Measurements from ENCODE around the gene WDR72. TPM values are rescaled to one million over a fixed set of nuclear protein-coding genes. Genes with fewer than 3 reads are reported as not detected.

The WDR72 gene
- total and polyA plus RNA-seq, 2 donors (not counting 1 experiment from before 2014, with no cell fraction given): not detected

- Histone ChIP-seq H3K36me3 (replicated peaks in 1 of 2; ENCODE audit: control extremely low read depth in 1 of 2, control insufficient read depth in 1 of 2, extremely low read depth in 1 of 2, insufficient read depth in 2 of 2, low read length in 1 of 2) (no peaks in the 10 kb centered on the region), H3K27ac (ENCODE audit: low read length in 2 of 2) (no peak overlapping the region), H3K4me3 (ENCODE audit: control extremely low read depth in 1 of 5, extremely low read depth in 1 of 5, insufficient read depth in 1 of 5, low read depth in 2 of 5, low read length in 4 of 5) (no peak overlapping the region), H4K20me1 (ENCODE audit: control insufficient read depth, insufficient read depth, low read length, poor library complexity, severe bottlenecking) (no peaks in the 10 kb centered on the region), H3K9me3 (ENCODE audit: control extremely low read depth in 1 of 3, control insufficient read depth in 2 of 3, insufficient read depth in 1 of 3, low read length in 2 of 3) (no peaks in the 10 kb centered on the region), H2AFZ (ENCODE audit: insufficient read depth, low read depth, low read length, poor library complexity, severe bottlenecking) (no peak overlapping the region), H3K79me2 (ENCODE audit: control insufficient read depth, insufficient read depth, low read length) (no peaks in the 10 kb centered on the region), H3K4me1 (ENCODE audit: control insufficient read depth in 2 of 2, insufficient read depth in 2 of 2, low read length in 2 of 2) (no peaks in the 10 kb centered on the region), H3K27me3 (replicated peaks in 1 of 4; ENCODE audit: control extremely low read depth in 1 of 4, control insufficient read depth in 3 of 4, insufficient read depth in 4 of 4, low read length in 3 of 4) (no peaks in the 10 kb centered on the region), H3K4me2 (replicated peaks; ENCODE audit: low read depth, low read length, poor library complexity, severe bottlenecking) (no peak overlapping the region), H3K9ac (ENCODE audit: low read length) (no peak overlapping the region)
- ChIA-PET POLR2A (no interaction called here), CTCF (no interaction called here)
- no peak overlapping the region for H3K4me3 Mint-ChIP-seq
- peaks cover 2% of the 10 kb centered on the region for H3K9me3 Mint-ChIP-seq (ENCODE audit: insufficient read depth)
- TF ChIP-seq EZH2 (IDR thresholded peaks at IDR 0.05; ENCODE audit: borderline replicate concordance, insufficient read depth, low read depth, low read length, poor library complexity, severe bottlenecking) (no peak), CTCF (IDR thresholded peaks at IDR 0.05) (no peak)
- no CpG with 5 or more reads among the region's 4 CpGs for WGBS (ENCODE audit: insufficient coverage)
- intact Hi-C loops (cut with micrococcal nuclease): no loop called here
- H3K27me3 Mint-ChIP-seq: peaks cover 3% of the 10 kb centered on the region
- no peaks in the 10 kb centered on the region for H3K4me1 Mint-ChIP-seq
- no peak for DNase-seq
- no peak for ATAC-seq (ENCODE audit: low read depth)
- H3K27ac Mint-ChIP-seq: no peak overlapping the region
These were observed 20.3 kb downstream of the WDR72 start for GRCh38 chr15:53739187-53739586.

DNA sequence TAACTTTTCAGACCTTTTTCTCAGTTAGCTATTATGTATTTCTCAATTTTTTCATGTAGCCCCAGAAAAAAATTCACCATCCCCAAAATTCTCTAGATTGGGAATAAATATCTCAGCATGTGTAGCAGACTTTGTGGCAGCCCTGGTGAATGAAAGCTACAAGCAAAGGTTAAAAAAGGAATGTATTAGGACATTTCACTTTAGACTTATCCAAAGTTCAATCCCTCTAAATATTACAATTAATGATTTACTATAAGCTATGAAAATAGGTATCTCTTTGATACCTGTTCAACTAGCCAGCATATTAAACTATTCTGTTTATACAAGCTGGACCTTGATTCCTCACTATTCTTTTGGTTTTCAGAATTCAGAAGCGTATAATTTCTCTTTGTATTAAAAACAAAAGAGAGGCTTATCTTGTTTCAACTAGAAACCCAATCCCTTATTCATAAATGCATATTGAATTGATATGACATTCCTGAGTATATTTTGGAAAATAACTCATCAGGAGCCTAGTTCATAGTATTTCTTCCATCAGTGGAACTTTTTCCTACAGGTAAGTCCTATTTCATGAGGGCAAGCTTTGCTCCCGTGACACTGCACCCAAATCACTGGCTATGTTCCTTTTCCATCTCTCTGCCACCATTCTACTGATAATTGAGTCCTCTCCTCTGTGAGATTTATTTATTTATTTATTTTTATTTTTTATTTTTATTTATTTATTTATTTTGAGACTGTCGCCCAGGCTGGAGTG is 38.0 kb downstream of the WDR72 start:
- WGBS (ENCODE audit: insufficient coverage): no CpG with 5 or more reads among the region's 3 CpGs
- H3K79me2 ChIP-seq (ENCODE audit: control insufficient read depth, insufficient read depth, low read length): no peaks in the 10 kb centered on the region
- DNase-seq: no peak
- H3K4me2 ChIP-seq (replicated peaks; ENCODE audit: low read depth, low read length, poor library complexity, severe bottlenecking): no peak overlapping the region
- H3K27ac ChIP-seq (ENCODE audit: low read length in 2 of 2): no peak overlapping the region
- no peak for ATAC-seq (ENCODE audit: low read depth)
- no peaks in the 10 kb centered on the region for H4K20me1 ChIP-seq (ENCODE audit: control insufficient read depth, insufficient read depth, low read length, poor library complexity, severe bottlenecking)
- no peak overlapping the region for H3K4me3 ChIP-seq (ENCODE audit: control extremely low read depth in 1 of 5, extremely low read depth in 1 of 5, insufficient read depth in 1 of 5, low read depth in 2 of 5, low read length in 4 of 5)
- intact Hi-C loops (cut with micrococcal nuclease): no loop called here
- Mint-ChIP-seq H3K4me1 (no peaks in the 10 kb centered on the region), H3K9me3 (ENCODE audit: insufficient read depth) (no peaks in the 10 kb centered on the region), H3K27me3 (no peaks in the 10 kb centered on the region), H3K27ac (no peak overlapping the region), H3K4me3 (no peak overlapping the region)
- no peak overlapping the region for H3K9ac ChIP-seq (ENCODE audit: low read length)
- H3K27me3 ChIP-seq (replicated peaks in 1 of 4; ENCODE audit: control extremely low read depth in 1 of 4, control insufficient read depth in 3 of 4, insufficient read depth in 4 of 4, low read length in 3 of 4): peaks cover 0 to 3% (median 0%) of the 10 kb centered on the region in 4 experiments
- no peaks in the 10 kb centered on the region for H3K36me3 ChIP-seq (replicated peaks in 1 of 2; ENCODE audit: control extremely low read depth in 1 of 2, control insufficient read depth in 1 of 2, extremely low read depth in 1 of 2, insufficient read depth in 2 of 2, low read length in 1 of 2)
- TF ChIP-seq EZH2 (IDR thresholded peaks at IDR 0.05; ENCODE audit: borderline replicate concordance, insufficient read depth, low read depth, low read length, poor library complexity, severe bottlenecking): no peak
- TF ChIP-seq CTCF (IDR thresholded peaks at IDR 0.05): no peak
- POLR2A ChIA-PET: no interaction called here
- no peak overlapping the region for H2AFZ ChIP-seq (ENCODE audit: insufficient read depth, low read depth, low read length, poor library complexity, severe bottlenecking)
- no peaks in the 10 kb centered on the region for H3K4me1 ChIP-seq (ENCODE audit: control insufficient read depth in 2 of 2, insufficient read depth in 2 of 2, low read length in 2 of 2)
- CTCF ChIA-PET: no interaction called here
- no peaks in the 10 kb centered on the region for H3K9me3 ChIP-seq (ENCODE audit: control extremely low read depth in 1 of 3, control insufficient read depth in 2 of 3, insufficient read depth in 1 of 3, low read length in 2 of 3)

Measured in B cell (primary cell).